Urothelium cell line (cell line): Measurements from ENCODE around the gene CUX1.
A peak's percentile ranks its signal among the peaks of the same experiment; 100 is the strongest.
"Not testable (repeated sequence)": the region's sequence is repeated elsewhere in the genome, so short reads cannot be mapped to it uniquely, and the experiment has no call there.

Experiments
- DNase-seq: peaks from one replicate; pipeline ENCODE4 v3.0.0; 2011; ENCODE audit warnings: low spot score, mixed read lengths
- FAIRE-seq: peaks from 2 replicates; lab custom pipeline; 2011; peaks lifted over from hg19 to GRCh38; lab: Jason Lieb, UNC

The CUX1 gene

DNA sequence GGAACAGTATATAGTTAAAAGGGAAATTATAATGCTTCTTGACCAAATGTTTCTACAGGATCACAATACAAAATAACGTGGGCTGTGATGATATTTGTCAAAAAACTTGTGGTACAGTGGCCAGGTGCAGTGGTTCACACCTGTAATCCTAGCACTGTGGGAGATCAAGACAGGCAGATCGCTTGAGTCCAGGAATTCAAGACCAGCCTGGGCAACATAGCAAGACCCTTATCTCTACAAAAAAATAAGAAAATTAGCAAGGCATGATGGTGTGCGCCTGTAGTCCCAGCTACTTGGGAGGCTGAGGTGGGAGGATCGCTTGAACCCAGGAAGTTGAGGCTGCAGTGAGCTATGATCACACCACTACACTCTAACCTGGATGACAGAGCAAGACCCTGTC lies 208.4 kb downstream of the CUX1 start:
- DNase-seq, FAIRE-seq: not testable (repeated sequence)

DNA sequence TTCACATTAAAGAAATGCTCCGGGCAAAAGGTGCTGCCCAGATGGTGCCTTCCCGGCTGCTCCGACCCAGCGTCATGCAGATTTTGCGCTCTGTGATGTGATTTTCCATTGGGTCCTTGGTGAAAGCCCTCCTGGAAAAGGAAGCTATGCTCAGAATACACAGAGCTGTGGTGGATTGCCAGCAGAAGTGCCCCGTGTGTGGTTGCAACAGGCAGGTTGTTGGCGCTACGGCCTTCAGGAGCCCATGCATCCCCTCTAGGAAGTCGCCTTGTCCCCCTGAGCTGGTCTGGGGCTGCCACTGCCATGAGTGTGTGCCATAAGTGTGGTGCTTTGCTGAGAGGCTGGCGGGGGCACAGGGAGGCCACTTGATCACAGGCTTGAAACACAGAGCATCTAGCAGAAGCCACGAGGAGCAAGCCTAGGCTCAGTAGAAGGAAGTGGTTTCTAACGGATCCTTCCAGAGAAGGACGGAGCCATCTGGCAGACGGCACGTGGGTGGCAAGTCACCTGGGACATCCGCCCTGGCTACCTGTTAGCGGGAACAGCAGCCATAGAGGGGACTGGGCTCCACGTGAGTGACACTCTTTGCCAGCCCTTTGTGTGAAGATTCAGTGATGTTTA lies 210.9 kb downstream of the CUX1 start:
- DNase-seq (no peak), FAIRE-seq (no peak)

DNA sequence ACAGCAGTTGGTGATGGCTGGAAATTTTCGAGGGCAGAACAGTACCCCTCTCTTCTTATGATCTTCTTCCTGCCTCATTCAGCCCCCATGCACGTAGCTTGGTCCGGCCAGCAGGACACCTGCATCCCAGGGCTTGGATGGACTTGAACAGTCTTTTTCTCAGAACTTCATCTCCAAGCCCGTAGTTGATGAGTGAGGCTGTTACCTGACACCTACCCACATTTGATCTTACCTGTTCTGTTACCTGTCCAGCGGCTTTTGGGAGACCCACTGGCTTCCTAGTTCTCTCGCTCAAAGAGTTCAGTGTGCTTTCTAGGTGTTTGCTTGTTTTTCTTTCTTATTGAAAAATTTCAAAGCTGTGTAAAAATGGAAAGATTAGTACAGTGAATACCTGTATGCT lies 212.2 kb downstream of the CUX1 start:
- no peak for FAIRE-seq

DNA sequence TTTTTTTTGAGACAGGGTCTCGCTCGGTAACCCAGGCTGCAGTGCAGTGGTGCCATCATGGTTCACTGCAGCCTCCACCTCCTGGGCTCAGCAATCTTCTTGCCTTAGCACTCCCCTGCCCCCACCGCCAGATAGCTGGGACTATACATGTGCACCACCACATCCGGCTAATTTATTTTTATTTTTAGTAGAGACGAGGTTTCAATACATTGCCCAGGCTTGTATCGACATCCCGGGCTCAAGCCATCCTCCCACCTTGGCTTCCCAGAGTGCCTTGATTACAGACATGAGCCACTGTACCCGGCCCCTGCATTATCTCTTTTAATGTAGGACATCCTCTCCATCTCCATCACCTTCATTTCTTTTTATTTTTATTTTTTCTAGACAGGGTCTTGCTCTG lies 213.3 kb downstream of the CUX1 start:
- DNase-seq (no peak), FAIRE-seq (no peak)

More for the DNA sequence above, 212.2 kb downstream of the CUX1 start:
- DNase-seq: no peak

DNA sequence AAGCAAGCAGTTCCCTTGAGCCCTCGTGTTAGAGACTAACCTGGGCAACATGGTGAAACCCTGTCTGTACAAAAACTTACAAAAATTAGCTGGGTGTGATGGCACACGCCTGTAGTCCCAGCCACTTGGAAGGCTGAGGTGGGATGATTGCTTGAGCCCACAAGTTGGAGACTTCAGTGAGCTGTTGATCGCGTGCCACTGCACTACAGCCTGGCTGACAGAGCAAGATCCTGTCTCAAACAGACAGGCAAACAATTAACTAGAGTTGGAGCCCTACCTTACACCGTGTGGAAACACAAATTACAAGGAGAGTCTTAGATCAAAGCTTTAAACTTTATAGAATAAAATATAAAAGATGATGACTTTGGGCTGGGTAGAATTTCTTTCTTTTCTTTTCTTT lies 219.5 kb downstream of the CUX1 start:
- no peak for FAIRE-seq

DNA sequence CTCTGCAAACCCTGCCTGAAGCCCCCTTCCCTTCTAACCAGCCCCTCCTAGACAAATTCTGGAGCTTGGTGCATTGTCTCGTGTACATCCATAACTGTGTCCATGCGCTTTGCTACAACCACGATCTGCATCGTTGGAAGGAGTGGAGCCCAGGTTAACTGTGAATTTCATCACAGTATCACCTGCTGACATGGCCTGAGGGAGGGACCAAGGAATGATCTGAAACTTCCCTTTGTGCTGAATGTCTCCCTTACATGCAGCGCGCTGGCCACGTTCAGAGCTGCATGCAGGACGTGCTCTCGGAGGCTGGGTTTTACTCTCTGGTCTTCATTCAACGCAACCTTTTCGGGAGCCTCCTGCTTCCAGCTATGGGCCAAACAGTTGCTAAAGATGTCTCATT lies 222.3 kb downstream of the CUX1 start:
- no peak for DNase-seq
- FAIRE-seq: no peak

More for the DNA sequence above, 219.5 kb downstream of the CUX1 start:
- DNase-seq: no peak

DNA sequence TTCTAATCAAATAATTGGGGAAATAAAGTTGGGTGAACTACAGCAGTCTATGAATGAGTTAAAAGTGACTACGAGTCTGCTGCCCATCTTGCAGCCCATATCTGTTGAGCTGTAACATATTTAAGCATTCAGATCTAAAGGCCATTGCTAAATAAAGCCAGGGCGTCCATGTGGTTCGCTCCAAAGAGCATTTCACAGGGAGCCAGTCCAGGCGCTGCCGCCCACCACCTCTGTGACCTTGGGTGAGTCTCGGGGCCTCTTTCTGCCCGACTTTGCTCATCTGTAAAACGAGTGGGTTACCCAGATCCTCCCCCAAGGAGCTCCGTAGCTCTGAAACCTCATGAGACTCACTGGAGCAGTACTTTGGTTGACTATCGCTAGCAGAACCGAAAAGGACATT lies 223.1 kb downstream of the CUX1 start:
- FAIRE-seq (no peak), DNase-seq (no peak)

DNA sequence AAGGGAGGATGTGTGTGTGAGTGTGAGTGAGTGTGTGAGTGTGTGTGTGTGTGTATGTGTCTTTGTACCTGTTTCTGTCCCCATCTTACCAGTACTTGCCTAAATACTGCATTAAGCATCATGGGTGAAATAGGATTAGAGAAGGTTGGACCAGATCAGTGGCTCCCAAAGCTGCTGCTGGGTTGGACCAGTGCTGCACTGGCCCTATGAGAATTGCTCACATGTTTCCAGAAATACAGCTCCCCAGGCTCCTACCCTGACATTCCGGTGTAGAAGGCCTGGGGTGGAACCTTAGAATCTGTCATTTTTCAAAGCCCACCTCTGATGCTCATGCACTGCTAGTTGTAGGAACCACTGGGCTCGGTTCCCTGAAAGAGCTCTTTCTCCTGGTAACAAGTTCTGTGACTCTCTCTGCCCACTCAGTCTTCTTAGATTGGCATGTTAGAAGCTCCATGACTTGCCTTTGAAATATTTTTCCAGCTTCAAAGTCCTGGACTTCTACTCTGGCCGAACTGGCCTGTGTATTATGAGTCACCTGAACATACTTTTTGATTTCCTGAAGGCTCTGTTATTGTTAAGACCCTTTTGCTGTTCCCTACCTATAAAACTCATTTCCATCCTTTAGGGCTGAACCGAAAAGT lies 224.7 kb downstream of the CUX1 start:
- DNase-seq (peak; percentile 55), FAIRE-seq (no peak)

DNA sequence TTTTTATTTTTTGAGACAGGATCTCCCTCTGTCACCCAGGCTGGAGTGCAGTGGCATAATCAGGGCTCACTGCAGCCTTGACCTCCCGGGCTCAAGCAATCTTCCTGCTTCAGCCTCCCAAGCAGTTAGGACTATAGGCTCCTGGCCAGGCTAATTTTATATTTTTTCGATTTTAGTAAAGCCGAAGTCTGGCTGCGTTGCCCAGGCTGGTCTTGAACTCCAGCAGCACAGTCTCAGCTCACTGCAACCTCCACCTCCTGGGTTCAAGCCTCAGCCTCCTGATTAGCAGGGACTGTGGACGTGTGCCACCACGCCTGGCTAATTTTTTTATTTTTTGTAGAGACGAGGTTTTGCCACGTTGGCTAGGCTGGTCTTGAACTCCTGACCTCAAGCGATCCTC lies 225.4 kb downstream of the CUX1 start:
- not testable (repeated sequence) for DNase-seq, FAIRE-seq

DNA sequence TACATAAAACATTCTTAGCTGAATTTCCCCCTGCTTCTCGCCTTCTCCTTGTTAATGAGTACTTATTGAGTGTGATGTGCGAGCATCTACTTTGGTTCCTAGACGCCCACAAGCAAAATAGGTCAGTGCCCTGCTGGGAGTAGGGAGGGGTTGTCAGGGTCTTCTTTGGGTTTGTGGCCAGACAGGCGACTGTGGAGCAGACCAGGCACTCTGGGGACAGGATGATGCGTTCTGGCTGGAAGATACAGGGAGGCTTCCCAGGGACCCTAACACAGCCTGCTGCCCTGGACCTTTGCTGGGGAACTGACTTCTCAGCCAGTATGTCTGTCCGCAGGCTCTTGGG lies 227.2 kb downstream of the CUX1 start:
- no peak for FAIRE-seq
- no peak for DNase-seq

DNA sequence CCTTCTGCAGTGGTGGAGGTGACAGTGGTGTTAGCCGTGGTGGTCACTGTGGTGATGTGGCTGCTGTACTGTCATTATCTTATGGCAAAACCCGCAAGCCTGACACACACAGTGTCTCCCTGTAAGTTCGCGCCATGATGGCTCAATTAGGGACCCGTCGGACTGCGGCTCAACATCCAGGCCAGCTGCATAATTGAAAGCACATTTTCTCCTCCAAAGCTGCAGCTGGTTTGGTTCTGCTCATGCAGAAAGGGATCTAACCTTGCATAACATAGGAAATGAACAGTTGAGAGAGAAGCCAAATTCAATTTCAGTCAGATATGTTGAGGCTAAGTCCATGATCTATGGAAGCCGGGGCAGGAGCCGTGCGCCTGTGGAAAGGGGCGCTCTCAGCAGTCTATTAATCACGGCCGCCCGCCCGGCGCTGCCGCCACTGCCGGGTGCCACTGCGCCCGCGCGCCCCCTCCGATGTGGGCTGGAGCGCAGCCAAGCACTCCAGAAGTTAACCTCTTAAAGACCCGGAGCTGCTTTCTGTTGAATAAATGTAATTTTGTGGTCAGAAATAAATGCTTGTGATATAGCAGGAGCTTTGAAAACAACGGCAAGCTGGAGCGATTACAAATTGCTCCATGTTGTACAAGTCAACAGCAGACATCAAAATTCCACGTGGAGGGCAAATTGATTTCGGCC lies 227.7 kb downstream of the CUX1 start:
- FAIRE-seq (peak; percentile 83), DNase-seq (peak; percentile 86)

DNA sequence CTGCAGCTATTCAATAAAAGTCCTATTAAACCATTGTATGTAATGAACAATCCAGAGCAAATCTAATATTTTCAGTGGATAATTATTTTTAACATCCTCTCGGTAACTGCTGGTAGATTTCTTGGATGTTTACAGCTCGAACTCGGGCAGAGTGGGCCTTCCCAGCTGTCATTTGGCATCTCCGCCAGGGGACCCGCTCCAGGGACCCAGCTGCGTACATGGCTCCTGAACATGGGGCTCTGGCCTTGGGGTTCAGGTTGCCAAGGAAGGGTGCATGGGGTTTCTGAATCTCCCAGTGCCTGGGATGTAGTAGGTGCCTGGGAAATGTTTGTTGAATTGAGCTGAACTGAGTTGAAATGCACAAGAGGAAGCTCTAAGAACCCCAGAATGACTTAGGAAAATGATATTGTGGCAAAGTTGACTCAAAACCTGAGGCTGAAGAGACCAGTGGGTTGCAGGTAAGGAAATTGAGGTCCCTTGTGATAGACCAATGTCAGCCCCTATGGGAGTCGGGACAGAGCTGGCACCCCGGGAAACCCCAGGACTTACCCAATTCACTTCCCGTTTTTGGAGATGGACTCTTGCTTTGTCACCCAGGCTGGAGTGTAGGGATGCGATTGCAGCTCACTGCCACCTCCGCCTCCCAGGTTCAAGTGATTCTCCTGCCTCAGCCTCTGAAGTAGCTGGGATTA lies 228.4 kb downstream of the CUX1 start:
- DNase-seq (no peak), FAIRE-seq (no peak)

DNA sequence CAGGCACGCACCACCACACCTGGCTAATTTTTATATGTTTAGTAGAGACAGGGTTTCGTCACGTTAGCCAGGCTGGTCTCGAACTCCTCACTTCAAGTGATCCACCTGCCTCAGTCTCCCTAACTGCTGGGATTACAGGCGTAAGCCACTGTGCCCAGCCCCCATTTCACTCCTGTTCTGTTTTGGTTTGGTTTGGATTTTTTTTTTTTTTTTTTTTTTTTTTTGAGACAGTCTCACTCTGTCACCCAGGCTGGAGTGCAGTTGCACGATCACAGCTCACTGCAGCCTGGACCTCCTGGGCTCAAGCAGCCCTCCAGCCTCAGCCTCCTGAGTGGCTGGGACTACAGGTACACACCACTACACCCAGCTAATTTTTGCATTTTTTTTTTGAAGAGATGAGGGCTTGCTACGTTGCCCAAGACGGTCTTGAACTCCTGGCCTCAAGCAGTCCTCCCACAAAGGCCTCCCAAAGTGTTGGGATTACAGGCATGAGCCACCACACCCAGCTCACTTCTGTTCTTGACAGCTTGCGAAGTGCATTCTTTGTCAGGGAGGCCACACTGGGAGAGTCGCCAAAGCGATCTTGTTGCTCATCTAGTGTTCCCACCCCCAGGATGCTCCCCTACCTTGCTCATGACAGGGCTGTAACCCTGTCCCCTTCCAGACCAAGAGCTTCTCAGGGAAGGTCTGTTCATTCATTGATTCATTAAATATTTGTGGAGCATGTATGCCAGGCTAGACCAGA lies 229.1 kb downstream of the CUX1 start:
- DNase-seq: no peak
- FAIRE-seq: peak; percentile 90

DNA sequence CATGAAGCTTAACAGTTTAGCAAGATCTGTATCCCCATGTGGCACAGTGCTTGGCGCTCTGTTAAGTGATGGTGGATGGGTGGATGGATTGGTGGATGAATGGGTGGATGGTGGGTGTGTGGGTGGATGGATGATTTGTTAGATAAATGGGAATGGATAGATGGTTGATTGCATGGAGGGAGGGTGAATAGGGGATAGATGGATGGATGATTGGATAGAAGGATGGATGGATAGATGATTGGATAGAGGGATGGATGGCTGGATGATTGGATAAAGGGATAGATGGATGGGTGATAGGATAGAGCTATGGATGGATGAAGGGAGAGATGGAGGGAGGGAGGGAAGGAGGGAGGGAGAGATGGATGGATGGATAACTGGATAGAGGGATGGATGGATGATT lies 229.7 kb downstream of the CUX1 start:
- DNase-seq: no peak
- peak; percentile 71 for FAIRE-seq

DNA sequence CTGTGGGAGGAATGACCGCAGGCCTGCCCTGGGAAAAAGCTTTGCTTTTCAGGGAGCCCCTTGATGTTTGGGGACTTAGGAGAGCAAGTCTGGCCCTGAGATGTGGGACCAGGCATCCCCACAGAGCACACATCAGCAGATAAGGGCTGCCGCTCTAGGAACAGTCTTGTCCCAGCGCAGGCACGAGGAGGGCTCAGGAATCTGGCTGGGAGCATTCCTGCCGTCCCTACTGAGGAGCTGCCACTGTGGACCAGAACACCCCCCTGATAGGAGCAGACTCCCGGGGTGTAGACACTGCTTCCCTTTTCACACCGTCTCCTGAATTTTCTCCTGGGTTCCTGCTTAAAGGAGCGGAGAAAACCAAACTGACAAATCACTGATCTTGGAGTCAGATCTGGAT lies 232.3 kb downstream of the CUX1 start:
- no peak for FAIRE-seq
- DNase-seq: no peak

DNA sequence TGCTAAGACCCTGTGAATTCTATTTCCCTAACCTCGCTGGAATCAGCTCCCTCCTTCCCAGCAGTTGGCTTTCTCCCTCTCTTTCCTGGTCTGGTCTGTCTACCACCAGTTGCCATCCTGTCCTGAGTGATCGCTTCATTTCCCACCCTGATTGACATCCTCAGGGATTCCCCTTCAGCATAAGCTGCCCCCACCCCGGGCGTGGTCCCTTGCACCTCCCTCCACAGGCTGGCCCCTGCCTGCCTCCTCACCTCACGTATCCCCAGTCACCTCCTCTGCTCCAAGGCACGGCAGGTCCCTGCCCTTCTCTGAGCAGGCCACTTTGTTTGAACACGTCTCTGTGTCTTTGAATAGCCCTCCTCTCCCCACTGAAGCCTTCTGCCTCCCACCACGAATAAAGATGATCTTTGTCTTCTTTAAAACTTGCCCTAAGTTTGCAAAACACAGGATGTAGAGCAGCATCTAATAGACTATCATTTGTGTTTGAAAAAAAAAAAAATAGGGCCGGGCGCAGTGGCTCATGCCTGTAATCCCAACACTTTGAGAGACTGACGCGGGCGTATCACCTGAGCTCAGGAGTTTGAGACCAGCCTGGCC lies 233.5 kb downstream of the CUX1 start:
- DNase-seq: no peak
- FAIRE-seq: no peak

DNA sequence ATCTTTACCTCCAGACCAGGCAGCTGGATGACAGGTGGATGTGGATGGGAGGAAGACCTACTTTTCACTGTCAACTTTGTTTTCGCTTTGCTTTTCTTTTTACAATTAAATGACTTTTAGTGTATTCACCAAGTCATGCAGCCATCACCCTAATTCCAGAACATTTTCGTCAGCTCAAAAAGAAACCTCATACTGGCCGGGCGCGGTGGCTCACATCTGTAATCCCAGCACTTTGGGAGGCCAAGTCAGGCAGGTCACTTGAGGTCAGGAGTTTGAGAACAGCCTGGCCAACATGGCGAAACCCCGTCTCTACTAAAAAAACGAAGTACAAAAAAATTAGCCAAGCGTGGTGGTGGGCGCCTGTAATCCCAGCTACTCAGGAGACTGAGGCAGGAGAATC lies 234.3 kb downstream of the CUX1 start:
- DNase-seq, FAIRE-seq: not testable (repeated sequence)

DNA sequence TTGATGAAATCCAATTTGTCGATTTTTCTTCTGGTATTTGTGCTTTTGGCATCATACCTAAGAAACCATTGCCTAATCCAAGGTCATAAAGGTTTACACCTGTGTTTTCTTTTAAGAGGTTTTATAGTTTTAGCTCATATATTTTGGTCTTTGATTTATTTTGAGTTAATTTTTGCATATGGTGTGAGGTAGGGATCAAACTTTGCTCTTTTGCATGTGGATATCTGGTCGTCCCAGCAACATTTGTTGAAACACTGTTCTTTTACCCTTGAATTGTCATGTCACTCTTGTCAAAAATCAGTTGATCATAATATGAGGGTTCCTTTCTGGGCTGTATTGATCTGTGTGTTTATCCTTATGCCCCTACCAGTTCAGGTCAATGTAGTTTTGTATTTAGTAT lies 236.7 kb downstream of the CUX1 start:
- no peak for FAIRE-seq
- no peak for DNase-seq

DNA sequence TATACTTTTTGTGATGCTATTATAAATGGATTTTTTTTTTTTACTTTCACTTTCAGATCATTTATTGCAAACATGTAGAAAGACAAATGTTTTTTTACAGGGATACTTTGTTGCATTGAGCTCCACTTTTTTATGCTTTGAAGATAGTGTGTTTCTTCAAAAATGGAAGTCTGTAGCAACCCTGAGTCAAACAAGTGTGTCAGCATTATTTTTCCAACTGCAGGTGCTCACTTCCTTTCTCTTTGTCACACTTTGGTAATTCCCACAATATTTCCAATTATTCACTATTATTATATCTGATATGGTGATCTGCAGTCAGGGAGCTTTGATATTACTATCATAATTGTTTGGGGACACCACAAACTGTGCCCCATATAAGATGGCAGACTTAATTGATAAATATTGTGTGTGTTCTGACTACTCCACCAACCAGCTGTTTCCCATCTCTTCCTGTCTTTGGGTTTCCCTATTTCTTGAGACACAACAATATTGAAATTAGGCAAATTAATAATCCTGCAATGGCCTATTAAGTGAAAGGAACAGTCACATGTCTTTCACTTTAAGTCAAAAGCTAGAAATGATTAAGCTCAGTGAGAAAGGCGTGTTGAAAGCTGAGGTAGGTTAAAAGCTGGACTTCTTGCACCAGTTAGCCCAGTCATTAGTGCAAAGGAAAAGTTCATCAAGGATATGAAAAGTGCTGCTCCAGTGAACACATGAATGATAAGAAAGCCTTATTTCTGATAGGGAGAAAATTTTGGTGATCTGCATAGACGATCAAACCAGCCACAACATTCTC lies 238.0 kb downstream of the CUX1 start:
- FAIRE-seq (no peak), DNase-seq (no peak)

DNA sequence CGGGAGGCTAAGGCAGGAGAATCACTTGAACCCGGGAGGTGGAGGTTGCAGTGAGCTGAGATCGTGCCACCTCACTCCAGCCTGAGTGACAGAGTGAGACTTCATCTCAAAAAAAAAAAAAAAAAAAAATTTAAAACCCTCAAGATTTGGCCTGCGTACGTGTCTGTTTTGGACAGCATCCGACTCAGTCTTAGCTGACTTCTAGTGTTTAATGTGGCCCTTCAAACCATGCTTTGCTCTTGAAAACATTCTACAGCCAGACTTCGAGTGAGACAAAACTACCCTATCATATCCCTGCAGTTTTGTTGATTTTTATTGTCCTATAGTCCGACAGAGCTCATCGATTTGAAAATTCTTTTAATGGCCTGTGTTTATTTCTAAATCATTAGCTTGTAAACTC lies 242.1 kb downstream of the CUX1 start:
- DNase-seq: no peak
- FAIRE-seq: no peak
